Dendritic cell treated with granulocyte-macrophage colony-stimulating factor and Interleukin-4, amounts not matched to agents 40 ng/mL and 50 ng/mL, for 4 days (primary cell): ENCODE data around the gene HEATR5B.
A peak's percentile ranks its signal among the peaks of the same experiment; 100 is the strongest.
"Not testable (repeated sequence)": the region's sequence is repeated elsewhere in the genome, so short reads cannot be mapped to it uniquely, and the experiment has no call there.

Source experiments
- H3K27ac Mint-ChIP-seq: one replicate; pipeline ENCODE4 v1.8.0; 2022; ENCODE audit warnings: mild to moderate bottlenecking, mixed read lengths
- H3K27me3 Mint-ChIP-seq: one replicate; pipeline ENCODE4 v1.8.0; 2022; ENCODE audit warnings: mild to moderate bottlenecking, mixed read lengths
- H3K36me3 Mint-ChIP-seq: one replicate; pipeline ENCODE4 v1.8.0; 2022; ENCODE audit warnings: low read depth, mixed read lengths
- H3K4me1 Mint-ChIP-seq: one replicate; pipeline ENCODE4 v1.8.0; 2022; ENCODE audit warnings: low read depth, mixed read lengths
- H3K4me3 Mint-ChIP-seq: one replicate; pipeline ENCODE4 v1.8.0; 2022; ENCODE audit warnings: mild to moderate bottlenecking, moderate library complexity, mixed read lengths
- H3K9me3 Mint-ChIP-seq: one replicate; pipeline ENCODE4 v1.8.0; 2022; ENCODE audit warnings: mixed read lengths
- intact Hi-C: fragments of 100-400 bp; cut with micrococcal nuclease; formaldehyde crosslinking; loops from one replicate; pipeline ENCODE4 v1.15.0; 2022

Gene HEATR5B

GRCh38 chr2:37039580-37039979 lies 44.6 kb downstream of the HEATR5B start:
- no peaks in the 10 kb centered on the region for H3K9me3 Mint-ChIP-seq
- intact Hi-C loops: no loop called here
- H3K27ac Mint-ChIP-seq: no peak overlapping the region
- H3K4me1 Mint-ChIP-seq: no peaks in the 10 kb centered on the region
- H3K36me3 Mint-ChIP-seq: peaks cover 60% of the 10 kb centered on the region
- H3K27me3 Mint-ChIP-seq: no peaks in the 10 kb centered on the region
- no peak overlapping the region for H3K4me3 Mint-ChIP-seq

GRCh38 chr2:37037771-37038170 lies 46.4 kb downstream of the HEATR5B start:
- intact Hi-C loops: no loop called here
- Mint-ChIP-seq H3K27me3 (no peaks in the 10 kb centered on the region), H3K27ac (no peak overlapping the region), H3K9me3 (no peaks in the 10 kb centered on the region), H3K4me3 (no peak overlapping the region), H3K36me3 (peaks cover 50% of the 10 kb centered on the region), H3K4me1 (no peaks in the 10 kb centered on the region)

GRCh38 chr2:37029758-37030157 lies 54.4 kb downstream of the HEATR5B start:
- H3K27ac Mint-ChIP-seq: no peak overlapping the region
- no peaks in the 10 kb centered on the region for H3K27me3 Mint-ChIP-seq
- intact Hi-C loops: no loop called here
- H3K4me3 Mint-ChIP-seq: no peak overlapping the region
- H3K36me3 Mint-ChIP-seq: peaks cover 75% of the 10 kb centered on the region
- no peaks in the 10 kb centered on the region for H3K4me1 Mint-ChIP-seq
- H3K9me3 Mint-ChIP-seq: no peaks in the 10 kb centered on the region

- no peaks in the 10 kb centered on the region for H3K9me3 Mint-ChIP-seq
- H3K4me3 Mint-ChIP-seq: no peak overlapping the region
- intact Hi-C loops: no loop called here
- H3K4me1 Mint-ChIP-seq: no peaks in the 10 kb centered on the region
- peaks cover 92% of the 10 kb centered on the region for H3K36me3 Mint-ChIP-seq
- H3K27ac Mint-ChIP-seq: no peak overlapping the region
- H3K27me3 Mint-ChIP-seq: no peaks in the 10 kb centered on the region
Observed at GRCh38 chr2:37026050-37026449, 58.1 kb downstream of the HEATR5B start.

- no peaks in the 10 kb centered on the region for H3K9me3 Mint-ChIP-seq
- H3K4me1 Mint-ChIP-seq: no peaks in the 10 kb centered on the region
- intact Hi-C loops: no loop called here
Observed at GRCh38 chr2:37020887-37021796, 63.0 kb downstream of the HEATR5B start.

GRCh38 chr2:37020212-37020886 lies 63.8 kb downstream of the HEATR5B start:
- Mint-ChIP-seq H3K27me3 (no peaks in the 10 kb centered on the region), H3K27ac (no peak overlapping the region), H3K4me3 (no peak overlapping the region), H3K4me1 (no peaks in the 10 kb centered on the region), H3K9me3 (no peaks in the 10 kb centered on the region), H3K36me3 (peaks cover 96% of the 10 kb centered on the region)
- intact Hi-C loops: no loop called here

More at GRCh38 chr2:37020887-37021796, 63.0 kb downstream of the HEATR5B start:
- H3K27me3 Mint-ChIP-seq: no peaks in the 10 kb centered on the region
- no peak overlapping the region for H3K27ac Mint-ChIP-seq
- H3K36me3 Mint-ChIP-seq: peaks cover 96% of the 10 kb centered on the region
- no peak overlapping the region for H3K4me3 Mint-ChIP-seq

- Mint-ChIP-seq H3K27ac (no peak overlapping the region), H3K36me3 (peaks cover 88% of the 10 kb centered on the region), H3K4me3 (no peak overlapping the region), H3K27me3 (no peaks in the 10 kb centered on the region), H3K9me3 (no peaks in the 10 kb centered on the region), H3K4me1 (peaks cover 14% of the 10 kb centered on the region)
- intact Hi-C loops: no loop called here
Observed at GRCh38 chr2:37013315-37013641, 70.9 kb downstream of the HEATR5B start.

- peaks cover 86% of the 10 kb centered on the region for H3K36me3 Mint-ChIP-seq
- H3K4me3 Mint-ChIP-seq: no peak overlapping the region
- peaks cover 20% of the 10 kb centered on the region for H3K4me1 Mint-ChIP-seq
- intact Hi-C loops: no loop called here
- H3K27me3 Mint-ChIP-seq: no peaks in the 10 kb centered on the region
- no peak overlapping the region for H3K27ac Mint-ChIP-seq
- H3K9me3 Mint-ChIP-seq: no peaks in the 10 kb centered on the region
Observed at GRCh38 chr2:37011130-37011529, 73.0 kb downstream of the HEATR5B start.

- Mint-ChIP-seq H3K27ac (no peak overlapping the region), H3K9me3 (no peaks in the 10 kb centered on the region), H3K4me1 (peaks cover 6% of the 10 kb centered on the region), H3K27me3 (no peaks in the 10 kb centered on the region), H3K4me3 (no peak overlapping the region), H3K36me3 (peaks cover 84% of the 10 kb centered on the region)
- intact Hi-C loops: loop anchor here (5.0 kb wide), 1 partner anchor 223 kb away; no protein-coding TSS in a partner anchor
Observed at GRCh38 chr2:37005118-37005868, 78.9 kb downstream of the HEATR5B start.

GRCh38 chr2:37000988-37001556 lies 83.1 kb downstream of the HEATR5B start:
- Mint-ChIP-seq H3K27ac (no peak overlapping the region), H3K27me3 (no peaks in the 10 kb centered on the region), H3K36me3 (peaks cover 91% of the 10 kb centered on the region), H3K4me3 (no peak overlapping the region), H3K4me1 (no peaks in the 10 kb centered on the region), H3K9me3 (no peaks in the 10 kb centered on the region)
- intact Hi-C loops: no loop called here

GRCh38 chr2:37000318-37000717 lies 83.9 kb downstream of the HEATR5B start:
- Mint-ChIP-seq H3K36me3 (peaks cover 93% of the 10 kb centered on the region), H3K27ac (no peak overlapping the region), H3K27me3 (no peaks in the 10 kb centered on the region), H3K4me1 (no peaks in the 10 kb centered on the region), H3K4me3 (no peak overlapping the region), H3K9me3 (no peaks in the 10 kb centered on the region)
- intact Hi-C loops: no loop called here

- H3K27me3 Mint-ChIP-seq, H3K9me3 Mint-ChIP-seq, H3K4me1 Mint-ChIP-seq, H3K4me3 Mint-ChIP-seq, intact Hi-C loops: not testable (repeated sequence)
- peaks cover 90% of the 10 kb centered on the region for H3K36me3 Mint-ChIP-seq
- H3K27ac Mint-ChIP-seq: peak overlapping the region; percentile 9
Observed at GRCh38 chr2:36999416-36999815, 84.8 kb downstream of the HEATR5B start.

- peaks cover 80% of the 10 kb centered on the region for H3K36me3 Mint-ChIP-seq
- H3K27ac Mint-ChIP-seq: no peak overlapping the region
- no peak overlapping the region for H3K4me3 Mint-ChIP-seq
- no peaks in the 10 kb centered on the region for H3K4me1 Mint-ChIP-seq
- H3K9me3 Mint-ChIP-seq: no peaks in the 10 kb centered on the region
- intact Hi-C loops: no loop called here
- H3K27me3 Mint-ChIP-seq: no peaks in the 10 kb centered on the region
Observed at GRCh38 chr2:36993841-36994620, 90.1 kb downstream of the HEATR5B start.
